Ovary (tissue), 3 donors: ENCODE measurements around the gene CGN.

Experiments
- CTCF ChIP-seq, 3 donors: fragments of 450-650 bp in 2 of 3; fragments of 200-600 bp in 1 of 3; IDR thresholded peaks; one replicate each; pipeline versions ENCODE4 v1.5.1 to v1.8.0; 2016 to 2022; ENCODE audit warnings: antibody characterized with exemption in 3 of 3, mild to moderate bottlenecking in 1 of 3
- POLR2A ChIP-seq: fragments of 450-650 bp; IDR thresholded peaks from one replicate; pipeline ENCODE4 v1.6.1; 2017; ENCODE audit warnings: antibody characterized with exemption, mild to moderate bottlenecking, moderate library complexity
- donor health status: DM: no; HTN: no; CAD: no.

- TF ChIP-seq POLR2A: no peak
- TF ChIP-seq CTCF (IDR thresholded peaks at IDR 0.05): no peak
Measured at GRCh38 chr1:151536499-151536898, 25.3 kb downstream of the CGN start.
